ENCODE results near the gene PKNOX2.

The PKNOX2 gene

DNA sequence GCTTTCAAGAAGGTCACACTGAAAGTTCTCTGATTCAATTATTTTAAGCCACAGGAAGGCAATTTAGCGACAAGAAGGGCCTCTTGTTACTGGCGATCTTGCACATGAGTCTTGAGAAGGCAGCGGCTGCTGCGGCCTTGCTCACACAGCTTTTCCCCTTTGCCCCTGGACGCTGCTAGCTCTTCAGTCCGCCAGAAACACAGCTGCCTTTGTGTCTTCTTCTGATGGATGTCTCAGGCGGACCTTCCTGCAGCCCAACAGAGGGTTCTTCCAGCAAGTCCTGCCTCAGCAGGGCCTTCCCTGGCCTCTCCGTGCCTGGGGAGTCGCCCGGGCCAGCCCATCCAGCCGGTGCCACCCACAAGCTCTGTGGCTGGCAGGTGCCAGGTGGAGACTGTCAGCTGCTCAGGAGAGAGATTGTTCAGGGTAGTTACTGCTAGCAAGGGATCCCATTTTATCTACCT lies 59.4 kb downstream of the PKNOX2 start:
- Mint-ChIP-seq H3K9me3 (no peaks in the 10 kb centered on the region), H3K36me3 (ENCODE audit: low read depth) (no peaks in the 10 kb centered on the region), H3K27ac (no peak overlapping the region), H3K27me3 (peaks cover 5% of the 10 kb centered on the region), H3K4me1 (ENCODE audit: low read depth) (no peaks in the 10 kb centered on the region), H3K4me3 (no peak overlapping the region)

DNA sequence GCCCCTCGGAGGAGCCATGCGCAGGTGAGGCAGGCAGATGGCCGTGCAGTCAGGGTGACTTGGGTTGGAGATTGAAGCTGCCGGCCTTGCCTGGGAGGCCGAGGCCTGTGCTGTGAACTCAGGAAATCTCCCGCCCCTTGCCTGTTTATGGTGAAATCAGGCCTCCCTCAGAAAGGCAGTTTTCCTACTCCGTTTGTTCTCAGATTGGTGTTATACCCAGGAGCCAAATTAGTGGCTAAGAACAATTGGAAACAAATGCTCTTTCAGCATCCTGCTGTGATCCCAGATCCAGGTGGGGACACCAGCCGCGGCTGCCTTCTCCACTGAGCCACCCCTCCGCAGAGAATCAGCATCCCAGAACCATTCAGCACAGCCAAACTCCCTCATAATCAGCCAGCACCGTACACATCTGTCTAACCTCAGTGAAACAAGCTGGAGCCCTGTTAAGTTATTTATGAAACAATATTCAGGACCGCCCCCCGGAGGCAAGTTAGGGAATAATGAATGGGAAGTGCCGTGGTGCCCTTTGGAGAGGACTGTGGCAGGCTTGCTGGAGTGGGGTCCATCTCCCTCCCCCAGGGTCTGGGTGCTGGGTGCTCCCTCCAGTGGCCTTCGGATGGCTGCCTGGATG lies 60.0 kb downstream of the PKNOX2 start:
- H3K9me3 Mint-ChIP-seq: no peaks in the 10 kb centered on the region
- no peak overlapping the region for H3K27ac Mint-ChIP-seq
- H3K4me1 Mint-ChIP-seq (ENCODE audit: low read depth): no peaks in the 10 kb centered on the region
- no peaks in the 10 kb centered on the region for H3K36me3 Mint-ChIP-seq (ENCODE audit: low read depth)
- H3K4me3 Mint-ChIP-seq: no peak overlapping the region
- H3K27me3 Mint-ChIP-seq: peaks cover 5% of the 10 kb centered on the region

DNA sequence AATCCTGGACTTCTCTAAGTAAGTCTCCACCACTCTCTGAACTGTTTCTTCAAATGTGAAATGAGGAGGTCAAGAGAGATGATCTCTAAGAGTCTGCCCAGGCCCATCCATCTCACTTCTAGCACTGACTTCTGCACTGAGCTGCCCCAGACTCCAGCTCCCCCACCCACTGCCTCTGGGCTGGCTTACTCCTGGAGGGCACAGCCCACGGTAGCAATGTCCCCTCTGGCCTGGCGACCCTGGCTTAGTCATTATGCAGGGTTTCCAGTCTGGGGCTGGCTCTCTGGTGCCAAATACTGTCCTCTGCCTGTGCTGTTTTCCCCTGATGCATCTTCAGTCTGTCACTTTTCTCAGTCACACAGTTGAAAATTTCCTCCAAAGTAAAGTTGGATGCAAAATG lies 60.9 kb downstream of the PKNOX2 start:
- no peaks in the 10 kb centered on the region for H3K9me3 Mint-ChIP-seq
- H3K4me1 Mint-ChIP-seq (ENCODE audit: low read depth): no peaks in the 10 kb centered on the region
- no peaks in the 10 kb centered on the region for H3K36me3 Mint-ChIP-seq (ENCODE audit: low read depth)
- H3K4me3 Mint-ChIP-seq: no peak overlapping the region
- no peaks in the 10 kb centered on the region for H3K27me3 Mint-ChIP-seq
- H3K27ac Mint-ChIP-seq: no peak overlapping the region

DNA sequence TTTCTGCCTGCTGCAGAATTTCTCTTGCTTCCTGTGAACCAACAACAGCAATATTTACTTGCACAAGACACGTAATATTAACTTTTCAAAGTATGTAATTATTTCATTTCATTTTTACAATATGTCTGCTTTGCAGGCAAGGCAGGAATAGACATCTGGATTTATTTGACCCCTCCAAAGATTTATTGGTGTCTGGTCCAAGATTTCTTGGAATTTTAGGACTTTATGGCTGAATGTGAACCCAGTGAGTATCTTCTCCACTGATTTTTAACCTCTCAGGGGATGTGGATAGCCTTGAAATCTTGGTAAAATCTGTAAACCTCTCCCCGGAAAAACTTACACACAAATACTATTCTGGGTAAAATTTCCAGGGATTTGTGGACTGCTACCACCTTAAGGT lies 61.5 kb downstream of the PKNOX2 start:
- H3K4me1 Mint-ChIP-seq (ENCODE audit: low read depth): no peaks in the 10 kb centered on the region
- no peaks in the 10 kb centered on the region for H3K9me3 Mint-ChIP-seq
- no peak overlapping the region for H3K27ac Mint-ChIP-seq
- no peaks in the 10 kb centered on the region for H3K36me3 Mint-ChIP-seq (ENCODE audit: low read depth)
- H3K4me3 Mint-ChIP-seq: no peak overlapping the region
- H3K27me3 Mint-ChIP-seq: no peaks in the 10 kb centered on the region

DNA sequence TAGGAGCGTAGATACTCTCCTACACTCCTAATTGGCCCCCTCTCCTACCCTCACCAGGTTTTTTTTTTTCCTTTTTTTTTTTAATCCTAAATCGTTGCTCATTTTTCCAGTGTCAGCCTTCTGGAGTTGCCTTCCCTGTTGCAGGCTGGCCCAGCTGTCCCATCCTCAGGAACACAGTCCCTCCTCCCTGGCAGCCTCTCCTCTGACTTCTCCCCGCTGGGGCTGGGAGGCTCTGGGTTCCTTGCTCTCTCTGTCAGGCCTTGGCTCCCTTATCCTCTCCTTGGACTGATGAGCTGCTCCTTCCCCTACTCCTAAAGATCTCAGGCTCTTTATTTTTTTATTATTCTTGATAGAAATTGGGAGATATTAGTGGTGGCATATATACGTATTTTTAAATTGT lies 62.2 kb downstream of the PKNOX2 start:
- H3K27me3 Mint-ChIP-seq: no peaks in the 10 kb centered on the region
- no peaks in the 10 kb centered on the region for H3K9me3 Mint-ChIP-seq
- no peak overlapping the region for H3K4me3 Mint-ChIP-seq
- H3K27ac Mint-ChIP-seq: no peak overlapping the region
- no peaks in the 10 kb centered on the region for H3K36me3 Mint-ChIP-seq (ENCODE audit: low read depth)
- H3K4me1 Mint-ChIP-seq (ENCODE audit: low read depth): no peaks in the 10 kb centered on the region

DNA sequence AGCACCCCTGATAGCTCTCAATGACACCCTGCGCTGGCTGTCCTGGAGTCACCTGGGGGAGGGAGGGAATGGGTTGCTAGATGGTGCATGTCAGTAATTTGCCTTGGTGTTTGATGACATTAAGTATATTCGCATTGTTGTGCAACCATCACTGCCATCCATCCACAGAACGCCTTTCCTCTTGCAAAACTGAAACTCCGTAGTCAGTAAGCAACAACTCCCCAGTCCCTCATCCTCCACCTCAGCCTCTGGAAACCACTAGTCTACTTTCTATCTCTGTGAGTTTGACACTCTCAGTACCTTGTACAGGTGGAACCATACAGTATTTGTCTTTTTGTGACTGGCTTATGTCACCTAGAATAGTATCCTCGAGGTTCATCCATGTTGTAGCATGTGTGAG lies 62.6 kb downstream of the PKNOX2 start:
- no peak overlapping the region for H3K4me3 Mint-ChIP-seq
- H3K9me3 Mint-ChIP-seq: no peaks in the 10 kb centered on the region
- H3K36me3 Mint-ChIP-seq (ENCODE audit: low read depth): no peaks in the 10 kb centered on the region
- no peaks in the 10 kb centered on the region for H3K4me1 Mint-ChIP-seq (ENCODE audit: low read depth)
- no peak overlapping the region for H3K27ac Mint-ChIP-seq
- H3K27me3 Mint-ChIP-seq: no peaks in the 10 kb centered on the region

DNA sequence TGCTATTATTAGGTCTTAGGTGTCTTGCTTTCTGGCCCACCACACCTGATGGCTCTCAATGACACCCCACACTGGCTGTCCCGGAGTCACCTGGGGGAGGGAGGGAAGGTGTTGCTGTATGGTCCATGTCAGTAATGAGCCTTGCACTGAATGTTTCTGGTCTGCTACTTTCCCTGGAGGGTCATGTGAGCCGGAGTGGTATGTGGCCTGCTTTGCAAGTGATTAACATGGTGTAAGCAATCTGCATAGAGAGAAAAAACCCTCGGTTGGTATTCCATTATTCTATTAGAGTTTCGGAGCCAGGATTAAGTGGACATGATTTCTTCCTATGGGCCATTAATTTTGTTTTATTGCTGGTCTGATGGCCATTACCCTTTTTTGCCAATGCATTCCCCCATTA lies 63.9 kb downstream of the PKNOX2 start:
- Mint-ChIP-seq H3K27me3 (no peaks in the 10 kb centered on the region), H3K9me3 (no peaks in the 10 kb centered on the region), H3K27ac (no peak overlapping the region), H3K36me3 (ENCODE audit: low read depth) (no peaks in the 10 kb centered on the region), H3K4me3 (no peak overlapping the region), H3K4me1 (ENCODE audit: low read depth) (no peaks in the 10 kb centered on the region)

DNA sequence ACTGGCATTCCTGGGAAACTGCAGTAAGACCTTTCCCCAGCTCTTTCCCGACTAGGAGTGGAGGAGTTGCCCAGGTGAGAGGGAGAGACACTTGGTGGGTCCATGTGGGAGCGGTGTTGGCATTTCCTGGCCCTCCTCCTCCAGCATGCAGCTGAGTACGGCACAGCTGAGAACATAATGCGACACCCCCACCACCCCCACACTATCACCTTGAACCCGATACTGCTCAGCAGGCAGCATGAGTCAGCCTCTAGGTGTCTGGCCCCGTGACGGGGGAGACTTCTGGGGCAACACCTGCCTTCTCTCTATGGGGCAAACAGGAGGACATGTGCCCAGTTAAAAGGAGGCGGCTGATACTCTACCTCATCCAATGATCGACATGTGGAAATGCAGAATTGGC lies 64.4 kb downstream of the PKNOX2 start:
- H3K36me3 Mint-ChIP-seq (ENCODE audit: low read depth): no peaks in the 10 kb centered on the region

DNA sequence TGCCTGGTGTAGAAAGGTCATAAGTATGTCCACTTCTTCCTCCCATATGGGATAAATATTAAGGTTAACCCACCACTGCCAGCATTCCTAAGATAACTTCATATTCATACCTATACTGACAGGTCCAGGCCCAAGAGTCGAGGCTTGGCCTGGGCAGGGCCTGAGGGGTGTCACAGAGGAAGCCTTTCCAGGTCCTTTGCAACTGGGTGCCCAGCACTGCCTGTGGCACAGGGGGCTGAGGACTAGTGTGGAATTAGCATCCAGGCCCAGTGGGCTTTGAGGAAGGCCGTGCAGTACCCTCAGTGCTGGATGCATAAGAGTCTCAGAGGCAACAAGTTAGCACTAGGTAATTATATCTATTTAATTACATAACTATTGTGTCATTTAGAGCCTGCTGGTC lies 65.4 kb downstream of the PKNOX2 start:
- Mint-ChIP-seq H3K36me3 (ENCODE audit: low read depth) (no peaks in the 10 kb centered on the region), H3K4me3 (no peak overlapping the region), H3K27ac (no peak overlapping the region), H3K4me1 (ENCODE audit: low read depth) (no peaks in the 10 kb centered on the region), H3K27me3 (no peaks in the 10 kb centered on the region), H3K9me3 (no peaks in the 10 kb centered on the region)

More for the DNA sequence above, 64.4 kb downstream of the PKNOX2 start:
- Mint-ChIP-seq H3K27me3 (no peaks in the 10 kb centered on the region), H3K4me3 (no peak overlapping the region), H3K27ac (no peak overlapping the region), H3K9me3 (no peaks in the 10 kb centered on the region), H3K4me1 (ENCODE audit: low read depth) (no peaks in the 10 kb centered on the region)

DNA sequence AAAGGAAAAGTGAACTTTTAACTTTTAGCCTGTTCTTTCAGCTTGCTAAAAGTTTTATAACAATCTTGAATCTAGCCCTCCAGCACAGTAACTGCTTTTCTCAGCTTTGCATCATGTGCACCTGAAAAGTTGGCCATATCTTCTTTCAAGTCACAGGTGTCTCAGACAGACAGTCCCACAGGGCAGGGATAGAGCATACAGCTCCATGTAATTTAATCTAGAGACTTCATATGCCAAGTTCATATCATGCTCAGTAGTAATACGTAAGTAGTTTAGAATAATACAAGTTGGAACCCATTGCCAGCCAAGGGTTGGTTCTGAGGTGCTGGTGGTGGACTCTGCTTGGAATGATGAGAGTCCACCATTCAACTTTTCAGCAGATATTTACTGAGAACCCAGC lies 68.6 kb downstream of the PKNOX2 start:
- H3K4me1 Mint-ChIP-seq (ENCODE audit: low read depth): no peaks in the 10 kb centered on the region
- H3K36me3 Mint-ChIP-seq (ENCODE audit: low read depth): no peaks in the 10 kb centered on the region
- no peaks in the 10 kb centered on the region for H3K27me3 Mint-ChIP-seq
- H3K9me3 Mint-ChIP-seq: no peaks in the 10 kb centered on the region
- H3K4me3 Mint-ChIP-seq: no peak overlapping the region
- H3K27ac Mint-ChIP-seq: no peak overlapping the region

DNA sequence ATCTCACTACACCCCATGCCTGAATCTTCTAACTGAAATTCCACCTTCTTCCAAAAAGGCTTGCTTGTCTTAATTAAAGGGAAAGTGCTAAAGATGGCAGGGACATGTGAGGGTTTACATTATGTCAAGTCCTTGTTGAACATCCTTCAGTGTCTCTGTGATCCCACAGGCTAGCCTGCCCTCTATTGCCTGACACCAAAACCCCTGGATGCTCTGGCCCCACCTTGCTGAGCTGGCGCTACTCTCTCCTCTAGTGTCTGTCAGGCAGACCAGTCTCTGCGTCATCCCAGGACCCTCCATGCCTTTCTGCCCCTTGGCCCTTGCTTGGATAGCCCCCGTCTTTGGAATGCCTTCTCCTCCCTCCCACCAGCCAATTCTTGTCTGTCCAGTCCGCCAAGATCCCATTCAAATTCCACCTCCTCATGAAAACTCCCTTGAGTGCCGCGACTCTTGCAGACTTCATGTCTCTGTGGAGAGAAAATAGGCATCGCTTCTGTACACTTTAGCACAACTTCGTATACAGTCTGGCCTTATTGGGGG lies 69.3 kb downstream of the PKNOX2 start:
- Mint-ChIP-seq H3K4me1 (ENCODE audit: low read depth) (no peaks in the 10 kb centered on the region), H3K27ac (no peak overlapping the region), H3K27me3 (no peaks in the 10 kb centered on the region), H3K4me3 (no peak overlapping the region), H3K9me3 (no peaks in the 10 kb centered on the region), H3K36me3 (ENCODE audit: low read depth) (no peaks in the 10 kb centered on the region)

DNA sequence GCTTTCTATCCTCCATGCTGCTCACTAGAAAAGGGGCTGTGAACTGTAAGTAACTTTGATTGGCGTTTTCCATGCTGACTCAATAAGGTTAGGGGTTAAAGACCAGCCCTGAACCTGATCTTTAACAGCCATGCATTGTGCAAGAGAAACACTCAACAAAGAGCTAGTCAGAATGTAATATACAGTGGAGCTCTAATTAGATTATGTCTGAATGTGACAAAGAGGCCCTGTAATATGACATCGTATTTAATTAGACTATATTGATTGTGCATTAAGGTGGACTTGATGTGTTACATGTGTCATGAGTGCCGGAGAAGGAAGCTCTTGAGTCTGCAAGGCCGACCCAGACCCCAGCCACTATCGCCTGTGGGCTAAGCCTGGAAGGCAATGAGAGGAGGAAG lies 70.5 kb downstream of the PKNOX2 start:
- Mint-ChIP-seq H3K27ac (no peak overlapping the region), H3K4me3 (no peak overlapping the region), H3K27me3 (no peaks in the 10 kb centered on the region), H3K4me1 (ENCODE audit: low read depth) (no peaks in the 10 kb centered on the region), H3K9me3 (no peaks in the 10 kb centered on the region), H3K36me3 (ENCODE audit: low read depth) (no peaks in the 10 kb centered on the region)

DNA sequence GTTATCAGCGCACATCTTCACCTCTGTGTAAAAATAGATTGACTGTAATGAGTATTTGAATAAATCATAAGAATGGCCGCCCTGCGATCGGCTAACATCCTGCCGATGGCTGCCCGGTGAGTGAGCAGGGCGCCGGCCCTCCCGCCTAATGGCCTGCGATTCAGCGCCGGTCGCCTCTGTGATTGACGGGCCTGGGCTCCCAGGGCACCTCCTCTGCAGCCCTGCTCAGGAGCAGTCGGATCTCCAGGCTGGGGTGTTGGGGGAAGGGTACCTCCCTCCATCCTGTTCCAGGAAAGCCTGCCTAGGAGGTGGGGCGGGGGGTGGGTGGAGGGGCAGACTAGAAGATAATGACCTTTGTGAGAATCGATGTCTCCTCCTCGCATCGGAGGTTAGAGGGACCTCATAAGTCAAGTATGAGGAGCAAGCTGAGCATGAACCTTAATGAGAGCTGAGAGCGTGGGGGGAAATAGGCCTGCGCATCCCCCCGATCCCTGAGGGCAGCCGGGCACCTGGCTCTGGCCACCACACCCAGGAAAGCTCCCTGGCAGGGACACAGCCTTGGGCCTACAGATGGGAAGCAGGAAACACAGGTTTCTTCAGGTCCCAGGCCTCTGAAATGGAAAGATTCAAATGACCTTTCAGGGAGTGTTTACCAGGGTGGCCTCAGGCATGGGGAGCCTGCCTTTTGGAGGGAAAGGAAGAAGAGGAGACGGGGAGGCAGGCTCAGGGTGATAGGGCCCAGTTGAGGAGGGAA lies 71.7 kb downstream of the PKNOX2 start:
- peaks cover 3% of the 10 kb centered on the region for H3K27me3 Mint-ChIP-seq
- H3K36me3 Mint-ChIP-seq (ENCODE audit: low read depth): no peaks in the 10 kb centered on the region
- H3K4me3 Mint-ChIP-seq: no peak overlapping the region
- no peaks in the 10 kb centered on the region for H3K9me3 Mint-ChIP-seq
- H3K27ac Mint-ChIP-seq: no peak overlapping the region
- H3K4me1 Mint-ChIP-seq (ENCODE audit: low read depth): no peaks in the 10 kb centered on the region

DNA sequence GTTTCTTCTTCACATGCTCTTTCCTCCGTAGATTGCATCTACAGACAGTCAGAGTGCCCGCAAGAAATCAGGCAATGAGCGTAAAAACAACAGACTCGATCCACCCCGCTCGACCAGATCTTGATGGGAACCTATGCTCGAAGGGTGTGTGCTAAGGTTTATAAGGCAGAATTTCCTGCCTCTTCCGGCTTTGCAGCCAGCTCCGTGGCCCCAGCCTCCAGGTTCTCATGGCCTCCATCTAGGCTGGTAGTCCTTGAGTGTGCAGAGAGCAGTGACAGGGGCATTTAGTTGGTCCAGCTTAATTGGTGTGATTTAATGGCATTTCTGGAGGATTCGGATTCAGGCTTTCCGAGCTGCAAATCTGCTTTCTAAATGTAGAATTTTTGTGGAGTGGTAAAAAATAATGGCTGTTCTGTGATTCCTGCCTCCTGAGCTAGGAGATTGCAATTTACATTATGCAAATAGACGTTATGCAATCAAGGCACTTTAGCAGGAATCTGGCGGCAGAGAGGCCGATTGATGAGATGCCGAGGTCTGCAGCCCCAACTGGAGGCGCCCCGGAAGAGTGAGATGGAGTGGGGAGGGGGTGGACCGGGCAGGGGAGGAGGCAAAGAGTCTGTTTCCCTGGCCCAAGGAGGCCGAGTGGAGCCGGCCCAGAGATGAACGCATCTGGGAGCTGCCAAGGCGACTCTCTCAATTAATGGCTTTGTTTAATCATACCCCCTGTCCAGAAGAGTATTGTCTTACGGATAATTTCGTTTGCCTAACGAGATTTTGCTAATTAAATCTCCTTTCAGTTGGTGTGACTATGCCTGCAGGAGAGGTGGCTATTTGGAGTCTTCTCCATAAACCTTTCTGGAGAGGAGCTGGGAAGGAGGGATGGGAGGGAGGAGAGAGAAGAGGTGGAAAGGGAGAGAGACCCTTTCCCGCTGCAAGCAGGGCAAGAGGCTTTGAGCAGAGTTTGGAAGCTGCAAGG lies 75.3 kb downstream of the PKNOX2 start:
- Mint-ChIP-seq H3K27me3 (peaks cover 4% of the 10 kb centered on the region), H3K4me3 (no peak overlapping the region), H3K9me3 (no peaks in the 10 kb centered on the region), H3K4me1 (ENCODE audit: low read depth) (no peaks in the 10 kb centered on the region), H3K36me3 (ENCODE audit: low read depth) (no peaks in the 10 kb centered on the region), H3K27ac (no peak overlapping the region)

DNA sequence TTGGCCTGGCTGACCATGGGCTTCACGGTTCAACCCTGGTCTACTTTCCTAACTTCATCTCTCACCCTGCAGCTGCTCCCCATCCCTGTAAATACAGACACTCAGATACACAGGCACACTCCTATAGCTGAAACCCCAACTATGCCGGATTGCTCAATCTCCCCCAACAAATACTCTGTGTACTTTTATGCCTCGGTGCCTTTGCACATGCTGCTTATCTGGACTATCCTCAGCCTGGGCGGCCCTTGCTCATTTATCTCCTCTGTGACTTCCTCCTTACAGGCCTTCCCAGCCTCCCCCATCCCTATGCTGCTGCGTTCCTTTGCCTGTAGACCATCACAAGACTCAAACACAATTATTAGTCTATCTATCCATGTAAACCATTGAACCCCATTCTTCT lies 76.6 kb downstream of the PKNOX2 start:
- H3K27ac Mint-ChIP-seq: no peak overlapping the region
- no peaks in the 10 kb centered on the region for H3K9me3 Mint-ChIP-seq
- H3K36me3 Mint-ChIP-seq (ENCODE audit: low read depth): no peaks in the 10 kb centered on the region
- no peak overlapping the region for H3K4me3 Mint-ChIP-seq
- H3K4me1 Mint-ChIP-seq (ENCODE audit: low read depth): no peaks in the 10 kb centered on the region
- H3K27me3 Mint-ChIP-seq: peaks cover 9% of the 10 kb centered on the region
